Measurements from ENCODE around the gene MBNL2. TPM values are rescaled to one million over a fixed set of nuclear protein-coding genes. Genes with fewer than 3 reads are reported as not detected.

The MBNL2 gene
- 10 to 100 TPM; 31.4 to 50.1 TPM for total RNA-seq
- long read RNA-seq, full-length matches to known transcripts: 5 of 30 reads
- long read RNA-seq, partial matches to known transcripts: 10 of 30 reads
- long read RNA-seq, other reads (novel, unspliced or antisense): 15 of 30 reads

GRCh38 chr13:97221989-97222700 is at the start of gene MBNL2:
MBNL2 (plus strand) TSS chr13:97222333; CDS start chr13:97276236, 53,903 bp downstream.
- intact Hi-C loops (cut with DNase I, micrococcal nuclease): loop anchor here in 1 of 2 donors (5.0 to 10.0 kb wide), 3 partner anchors 110 to 213 kb away; partner anchors contain the start of gene RAP2A
- ATAC-seq (peak; percentile 90), DNase-seq (peak; percentile 87 to 95)

GRCh38 chr13:97174638-97175037 is 47.5 kb upstream of the MBNL2 start:
- DNase-seq (no peak), ATAC-seq (no peak)
- intact Hi-C loops (cut with DNase I, micrococcal nuclease): no loop called here

GRCh38 chr13:97175041-97175440 is 47.1 kb upstream of the MBNL2 start:
- DNase-seq (no peak), ATAC-seq (no peak)
- intact Hi-C loops (cut with DNase I, micrococcal nuclease): no loop called here

- no peak for DNase-seq
- intact Hi-C loops (cut with DNase I, micrococcal nuclease): no loop called here
- ATAC-seq: no peak
These were observed 42.6 kb upstream of the MBNL2 start for GRCh38 chr13:97179501-97179900.

- DNase-seq (no peak), ATAC-seq (no peak)
- intact Hi-C loops (cut with DNase I, micrococcal nuclease): no loop called here
These were observed 39.8 kb upstream of the MBNL2 start for GRCh38 chr13:97182111-97182890.

- intact Hi-C loops (cut with DNase I, micrococcal nuclease): no loop called here
- ATAC-seq (no peak), DNase-seq (no peak)
These were observed 36.8 kb upstream of the MBNL2 start for GRCh38 chr13:97185291-97185690.

- ATAC-seq: no peak
- no peak for DNase-seq
- intact Hi-C loops (cut with DNase I, micrococcal nuclease): no loop called here
These were observed 36.4 kb upstream of the MBNL2 start for GRCh38 chr13:97185751-97186150.

- ATAC-seq (no peak), DNase-seq (no peak)
- intact Hi-C loops (cut with DNase I, micrococcal nuclease): no loop called here
These were observed 33.9 kb upstream of the MBNL2 start for GRCh38 chr13:97188207-97188606.

GRCh38 chr13:97189928-97190327 is 32.2 kb upstream of the MBNL2 start:
- intact Hi-C loops (cut with DNase I, micrococcal nuclease): no loop called here
- ATAC-seq (no peak), DNase-seq (no peak)

- intact Hi-C loops (cut with DNase I, micrococcal nuclease): no loop called here
- DNase-seq (peak; percentile 25 to 29), ATAC-seq (peak; percentile 78)
These were observed 31.0 kb upstream of the MBNL2 start for GRCh38 chr13:97191142-97191541.

GRCh38 chr13:97191615-97192014 is 30.5 kb upstream of the MBNL2 start:
- DNase-seq: no peak
- no peak for ATAC-seq
- intact Hi-C loops (cut with DNase I, micrococcal nuclease): no loop called here

- DNase-seq (no peak), ATAC-seq (no peak)
- intact Hi-C loops (cut with DNase I, micrococcal nuclease): no loop called here
These were observed 30.0 kb upstream of the MBNL2 start for GRCh38 chr13:97192166-97192565.

- ATAC-seq: no peak
- intact Hi-C loops (cut with DNase I, micrococcal nuclease): no loop called here
- no peak for DNase-seq
These were observed 28.6 kb upstream of the MBNL2 start for GRCh38 chr13:97193577-97193976.

GRCh38 chr13:97194479-97194878 is 27.7 kb upstream of the MBNL2 start:
- ATAC-seq (no peak), DNase-seq (no peak)
- intact Hi-C loops (cut with DNase I, micrococcal nuclease): no loop called here

GRCh38 chr13:97196340-97196739 is 25.8 kb upstream of the MBNL2 start:
- DNase-seq (no peak), ATAC-seq (no peak)
- intact Hi-C loops (cut with DNase I, micrococcal nuclease): no loop called here

- intact Hi-C loops (cut with DNase I, micrococcal nuclease): no loop called here
- ATAC-seq: no peak
- DNase-seq: no peak
These were observed 23.4 kb upstream of the MBNL2 start for GRCh38 chr13:97198753-97199152.

- ATAC-seq: no peak
- DNase-seq: no peak
- intact Hi-C loops (cut with DNase I, micrococcal nuclease): no loop called here
These were observed 22.7 kb upstream of the MBNL2 start for GRCh38 chr13:97199451-97199850.

GRCh38 chr13:97200081-97200942 is 21.8 kb upstream of the MBNL2 start:
- ATAC-seq (no peak), DNase-seq (no peak)
- intact Hi-C loops (cut with DNase I, micrococcal nuclease): no loop called here

GRCh38 chr13:97202761-97203160 is 19.4 kb upstream of the MBNL2 start:
- DNase-seq (no peak), ATAC-seq (no peak)
- intact Hi-C loops (cut with DNase I, micrococcal nuclease): no loop called here
